Endothelial cell of umbilical vein (primary cell): ENCODE measurements around the gene IFNA8. TPM values are rescaled to one million over a fixed set of nuclear protein-coding genes. Genes with fewer than 3 reads are reported as not detected.

Experiments used
- BruUV-seq: library from RNA; stranded (reverse); fragments of 400-500 nt; replicated peaks from 2 replicates; lab custom pipeline; 2021; lab: Mats Ljungman, UMichigan
- CTCF ChIA-PET: fragments of 300-600, 350-600 bp; sonication (Branson Sonifier 250); formaldehyde crosslinking; loops from one replicate; lab custom pipeline; 2021; ENCODE audit warnings: antibody characterized with exemption, inconsistent platforms; lab: Charles Lee
- POLR2A ChIA-PET: fragments of 300-600, 350-600 bp; sonication (Branson Sonifier 250); formaldehyde crosslinking; loops from one replicate; lab custom pipeline; 2021; ENCODE audit warnings: antibody characterized with exemption, inconsistent platforms; lab: Charles Lee
- DNase-seq: peaks from one replicate; pipeline ENCODE4 v3.0.0-alpha.2; 2011; ENCODE audit warnings: low read depth, low spot score
- FAIRE-seq: peaks from 2 replicates; lab custom pipeline; 2011; peaks lifted over from hg19 to GRCh38; lab: Jason Lieb, UNC
- H2AFZ ChIP-seq: 2 replicates; pipeline ENCODE4 v1.6.0; 2012; ENCODE audit warnings: low read depth, low read length, control low read depth, inconsistent platforms
- H3K27ac ChIP-seq: 2 replicates; pipeline ENCODE4 v1.5.1; 2011; ENCODE audit warnings: low read depth, mild to moderate bottlenecking, control low read depth, low read length, moderate library complexity; ENCODE audit not compliant: insufficient read depth
- H3K27me3 ChIP-seq, 2 experiments: 2 replicates each; pipeline versions ENCODE4 v1.6.0 to v1.6.1; 2011; ENCODE audit warnings: low read length in 2 of 2, mixed read lengths in 1 of 2; ENCODE audit not compliant: control insufficient read depth in 2 of 2, insufficient read depth in 2 of 2
- H3K36me3 ChIP-seq, 2 experiments: 2 replicates in 1 of 2; 3 replicates in 1 of 2; pipeline ENCODE4 v1.5.1; 2011; ENCODE audit warnings: low read length in 2 of 2, mild to moderate bottlenecking in 1 of 2, moderate library complexity in 1 of 2; ENCODE audit not compliant: control insufficient read depth in 2 of 2, insufficient read depth in 2 of 2; ENCODE audit errors: extremely low read depth in 1 of 2
- H3K4me1 ChIP-seq: 3 replicates; pipeline ENCODE4 v1.5.1; 2011; ENCODE audit warnings: mild to moderate bottlenecking, low read length; ENCODE audit not compliant: control insufficient read depth, insufficient read depth; ENCODE audit errors: extremely low read depth
- H3K4me2 ChIP-seq: 2 replicates; pipeline ENCODE4 v1.6.1; 2011; ENCODE audit warnings: low read length, control low read depth, mixed read lengths; ENCODE audit not compliant: insufficient read depth
- H3K4me3 ChIP-seq, 3 experiments: fragments of 200-600 bp in 1 of 3; sonication (generic), shearing (Covaris generic) in 1 of 3; replicated peaks in 1 of 3; 2 replicates each; pipeline ENCODE4 v1.5.1; 2011 to 2016; ENCODE audit warnings: control low read depth in 3 of 3, low read length in 3 of 3, mild to moderate bottlenecking in 2 of 3, inconsistent platforms in 1 of 3, low read depth in 1 of 3, moderate library complexity in 1 of 3; ENCODE audit not compliant: insufficient read depth in 1 of 3
- H3K79me2 ChIP-seq: 2 replicates; pipeline ENCODE4 v1.6.0; 2012; ENCODE audit warnings: low read length, inconsistent platforms; ENCODE audit not compliant: control insufficient read depth, insufficient read depth
- H3K9ac ChIP-seq: replicated peaks from 2 replicates; pipeline ENCODE3; 2011; ENCODE audit warnings: low read length, control low read depth; ENCODE audit not compliant: insufficient read depth; ENCODE audit errors: extremely low read depth
- H3K9me1 ChIP-seq: replicated peaks from 3 replicates; pipeline ENCODE4 v1.6.0; 2011; ENCODE audit warnings: mild to moderate bottlenecking, low read length; ENCODE audit not compliant: control insufficient read depth, insufficient read depth; ENCODE audit errors: extremely low read depth
- H3K9me3 ChIP-seq: replicated peaks from 2 replicates; pipeline ENCODE4 v1.5.1; 2012; ENCODE audit warnings: low read length, inconsistent platforms; ENCODE audit not compliant: control insufficient read depth, insufficient read depth
- H4K20me1 ChIP-seq: replicated peaks from 2 replicates; pipeline ENCODE3; 2011; ENCODE audit warnings: mild to moderate bottlenecking, low read length; ENCODE audit not compliant: control insufficient read depth, insufficient read depth; ENCODE audit errors: extremely low read depth
- CTCF ChIP-seq, 2 donors: IDR thresholded peaks; 1 replicate in 1 of 2; 2 replicates in 1 of 2; pipeline ENCODE4 v1.5.1; 2011; ENCODE audit warnings: low read length in 2 of 2, mild to moderate bottlenecking in 2 of 2, moderate library complexity in 2 of 2, control low read depth in 1 of 2, inconsistent platforms in 1 of 2, low read depth in 1 of 2; ENCODE audit not compliant: insufficient read depth in 1 of 2; ENCODE audit errors: extremely low read depth in 1 of 2
- EZH2 ChIP-seq: IDR thresholded peaks from 2 replicates; pipeline ENCODE4 v1.6.1; 2012; ENCODE audit warnings: borderline replicate concordance, low read depth, mild to moderate bottlenecking, moderate library complexity, low read length, inconsistent platforms; ENCODE audit not compliant: severe bottlenecking
- JUN ChIP-seq: IDR thresholded peaks from 2 replicates; pipeline ENCODE4 v1.6.1; 2011; ENCODE audit warnings: borderline replicate concordance, low read depth; ENCODE audit not compliant: insufficient read length, insufficient read depth
- MYC ChIP-seq: IDR thresholded peaks from one replicate; pipeline ENCODE4 v1.6.1; 2011; ENCODE audit warnings: mild to moderate bottlenecking, low read depth, low read length
- dilution Hi-C: fragments of 300-500 bp; cut with MboI; formaldehyde crosslinking; loops from one replicate; pipeline ENCODE4 v1.15.0; 2019; ENCODE audit warnings: low sequenced_read_pairs; ENCODE audit not compliant: extremely low pct_ligation_motif_present
- intact Hi-C: fragments of 100-400 bp; cut with micrococcal nuclease; formaldehyde crosslinking; loops from one replicate; pipeline ENCODE4 v1.10.0; 2022
- polyA plus RNA-seq, 4 experiments: library from polyadenylated mRNA; depleted of rRNA in 3 of 4; stranded (reverse) in 3 of 4; unstranded in 1 of 4; fragments of >200 nt; gene quantifications; 2 replicates each; pipeline versions ENCODE4 v1.2.1 to v1.2.3, GENCODE V29; 2011 to 2012; ENCODE audit warnings: missing spikeins in 1 of 4
- total RNA-seq: library from RNA; stranded (reverse); gene quantifications from 2 replicates; pipeline ENCODE4 v1.2.3, GENCODE V29; 2021

The IFNA8 gene
- total and polyA plus RNA-seq, 2 donors (not counting 3 experiments of a cell fraction or from before 2014, with no cell fraction given): not detected

- H2AFZ ChIP-seq: no peak overlapping the region
- POLR2A ChIA-PET: no interaction called here
- dilution Hi-C loops (no loop called here), intact Hi-C loops (no loop called here)
- DNase-seq (no peak), FAIRE-seq (no peak)
- H3K9me3 ChIP-seq: no peaks in the 10 kb centered on the region
- H3K9me1 ChIP-seq: no peaks in the 10 kb centered on the region
- no peak overlapping the region for H3K4me3 ChIP-seq
- no peak overlapping the region for H3K9ac ChIP-seq
- H3K27me3 ChIP-seq: peaks cover 40 to 84% of the 10 kb centered on the region in 2 experiments
- H4K20me1 ChIP-seq: no peaks in the 10 kb centered on the region
- no peak overlapping the region for H3K4me2 ChIP-seq
- no peaks in the 10 kb centered on the region for H3K4me1 ChIP-seq
- BruUV-seq: no TSS peak
- TF ChIP-seq EZH2 (peak; percentile 86), JUN (no peak)
- H3K79me2 ChIP-seq: no peaks in the 10 kb centered on the region
- H3K36me3 ChIP-seq: no peaks in the 10 kb centered on the region
- no peak overlapping the region for H3K27ac ChIP-seq
- CTCF ChIA-PET: interaction anchor here (0.8 to 1.7 kb wide), 7 partner anchors 11 to 84 kb away, joined by 3 to 10 read pairs (median 3); no protein-coding TSS in a partner anchor
Observed at GRCh38 chr9:21402386-21403251, 6.3 kb upstream of the IFNA8 start.

GRCh38 chr9:21404146-21404545, 4.8 kb upstream of the IFNA8 start:
- TF ChIP-seq MYC (no peak), CTCF (IDR thresholded peaks at IDR 0.05; ENCODE audit: extremely low read depth in 1 of 2, insufficient read depth in 1 of 2, low read depth in 1 of 2, low read length in 2 of 2) (no peak)
- Histone ChIP-seq H4K20me1 (no peaks in the 10 kb centered on the region), H3K4me1 (no peaks in the 10 kb centered on the region), H3K36me3 (no peaks in the 10 kb centered on the region), H3K9me3 (no peaks in the 10 kb centered on the region), H2AFZ (no peak overlapping the region), H3K9me1 (no peaks in the 10 kb centered on the region), H3K9ac (no peak overlapping the region), H3K4me2 (no peak overlapping the region), H3K27ac (no peak overlapping the region), H3K4me3 (no peak overlapping the region), H3K79me2 (no peaks in the 10 kb centered on the region), H3K27me3 (peaks cover 34 to 77% of the 10 kb centered on the region in 2 experiments)
- no peak for FAIRE-seq
- POLR2A ChIA-PET: no interaction called here
- intact Hi-C loops: no loop called here
- CTCF ChIA-PET: interaction anchor here (1.7 kb wide), 1 partner anchor 12 kb away, joined by 10 read pairs; no protein-coding TSS in a partner anchor
- dilution Hi-C loops: no loop called here
- no peak for DNase-seq
- BruUV-seq: no TSS peak
